ENCODE results near the gene C1QTNF12.

C1QTNF12 gene

GRCh38 chr1:1210726-1211540 lies 35.6 kb downstream of the C1QTNF12 start:
- DNase-seq: no peak

- DNase-seq: no peak
These were observed 37.6 kb downstream of the C1QTNF12 start for GRCh38 chr1:1208713-1209433.

- DNase-seq: no peak
These were observed 39.0 kb downstream of the C1QTNF12 start for GRCh38 chr1:1207571-1207892.

GRCh38 chr1:1206966-1207531 lies 39.5 kb downstream of the C1QTNF12 start:
- no peak for DNase-seq

- DNase-seq: no peak
These were observed 40.1 kb downstream of the C1QTNF12 start, which contains the start of gene TNFRSF18 for GRCh38 chr1:1206376-1206965. Gene TNFRSF18, minus strand, starts transcription at chr1:1206592. Its CDS starts 21 bp downstream, at chr1:1206571.

GRCh38 chr1:1205769-1206375 lies 40.6 kb downstream of the C1QTNF12 start:
- no peak for DNase-seq

GRCh38 chr1:1204998-1205768 lies 41.3 kb downstream of the C1QTNF12 start:
- DNase-seq: no peak

GRCh38 chr1:1204425-1204920 lies 42.0 kb downstream of the C1QTNF12 start:
- no peak for DNase-seq

- DNase-seq: no peak
These were observed 42.7 kb downstream of the C1QTNF12 start for GRCh38 chr1:1203561-1204424.

DNA sequence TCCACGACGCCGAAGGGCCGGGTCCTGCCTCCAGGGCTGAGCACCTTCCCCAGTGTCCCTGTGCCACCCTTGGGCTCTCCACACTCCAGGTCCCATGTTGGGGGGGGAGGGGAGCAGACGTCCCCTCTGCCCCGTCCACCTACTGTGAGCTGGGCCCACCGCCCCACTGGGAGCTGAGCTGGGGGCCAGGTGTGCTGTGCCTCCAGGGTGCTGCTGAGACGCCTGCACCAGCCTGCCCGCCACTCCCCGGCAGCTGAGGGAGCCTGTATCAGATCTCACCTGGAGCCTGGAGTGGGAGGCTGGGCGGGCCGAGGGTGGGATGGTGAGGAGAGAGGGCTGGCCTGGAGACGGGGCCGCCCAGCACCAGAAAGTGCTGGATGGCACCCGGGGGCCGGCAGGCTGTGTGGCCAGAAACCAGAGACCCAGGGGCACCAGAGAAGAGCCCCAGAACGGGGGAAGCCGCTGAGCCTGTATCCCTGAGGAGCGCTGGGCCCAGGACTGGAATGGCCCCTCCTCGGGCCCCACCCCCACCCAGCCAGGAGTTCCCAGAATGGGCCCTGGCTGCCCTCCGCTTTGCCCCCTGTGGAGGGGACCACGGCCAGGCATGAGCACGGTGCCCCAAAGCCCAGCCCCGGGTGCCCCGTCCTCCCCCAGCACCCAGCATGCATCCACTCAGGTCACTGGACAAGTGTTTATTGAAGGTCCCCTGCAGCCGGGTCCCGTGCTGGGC lies 43.5 kb downstream of the C1QTNF12 start:
- DNase-seq: no peak

GRCh38 chr1:1200876-1201810 lies 45.4 kb downstream of the C1QTNF12 start:
- DNase-seq: no peak

GRCh38 chr1:1199961-1200875 lies 46.3 kb downstream of the C1QTNF12 start:
- DNase-seq: no peak

GRCh38 chr1:1199141-1199960 lies 47.2 kb downstream of the C1QTNF12 start:
- DNase-seq: no peak

DNA sequence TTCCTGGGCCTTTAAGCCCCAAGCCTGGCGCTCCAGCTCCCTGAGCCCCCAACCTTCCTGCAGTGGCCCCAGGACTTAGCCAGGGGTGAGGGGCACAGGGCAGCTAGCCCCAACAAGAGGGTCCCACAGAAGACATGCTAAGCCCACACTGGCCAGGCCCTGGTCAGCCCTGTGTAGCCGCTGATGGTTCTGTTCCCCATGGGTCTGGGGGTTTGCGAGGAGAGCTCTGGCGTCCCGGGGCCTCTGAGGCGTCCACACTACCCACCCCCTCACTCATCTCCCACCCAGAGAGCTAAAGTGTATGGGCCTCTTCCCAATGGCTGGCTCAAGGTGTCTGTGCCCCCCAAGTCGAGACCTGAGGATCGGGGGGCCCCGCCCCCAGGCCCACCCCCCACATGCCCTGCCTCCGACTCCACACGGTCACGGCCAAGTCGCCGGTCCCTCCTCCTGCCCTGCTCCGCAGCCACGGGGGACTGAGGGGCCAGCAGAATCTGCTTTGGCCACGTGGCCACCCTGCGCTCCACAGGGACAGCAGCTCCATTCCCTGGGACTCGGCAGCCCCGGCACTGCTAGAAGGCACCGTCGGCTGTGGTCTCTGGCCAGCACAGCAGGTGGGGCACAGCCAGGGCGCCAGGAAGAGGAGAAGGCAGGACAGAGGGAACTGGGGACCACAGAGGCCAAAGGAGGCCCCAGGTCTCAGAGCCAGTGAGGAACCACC lies 47.9 kb downstream of the C1QTNF12 start:
- no peak for DNase-seq

DNA sequence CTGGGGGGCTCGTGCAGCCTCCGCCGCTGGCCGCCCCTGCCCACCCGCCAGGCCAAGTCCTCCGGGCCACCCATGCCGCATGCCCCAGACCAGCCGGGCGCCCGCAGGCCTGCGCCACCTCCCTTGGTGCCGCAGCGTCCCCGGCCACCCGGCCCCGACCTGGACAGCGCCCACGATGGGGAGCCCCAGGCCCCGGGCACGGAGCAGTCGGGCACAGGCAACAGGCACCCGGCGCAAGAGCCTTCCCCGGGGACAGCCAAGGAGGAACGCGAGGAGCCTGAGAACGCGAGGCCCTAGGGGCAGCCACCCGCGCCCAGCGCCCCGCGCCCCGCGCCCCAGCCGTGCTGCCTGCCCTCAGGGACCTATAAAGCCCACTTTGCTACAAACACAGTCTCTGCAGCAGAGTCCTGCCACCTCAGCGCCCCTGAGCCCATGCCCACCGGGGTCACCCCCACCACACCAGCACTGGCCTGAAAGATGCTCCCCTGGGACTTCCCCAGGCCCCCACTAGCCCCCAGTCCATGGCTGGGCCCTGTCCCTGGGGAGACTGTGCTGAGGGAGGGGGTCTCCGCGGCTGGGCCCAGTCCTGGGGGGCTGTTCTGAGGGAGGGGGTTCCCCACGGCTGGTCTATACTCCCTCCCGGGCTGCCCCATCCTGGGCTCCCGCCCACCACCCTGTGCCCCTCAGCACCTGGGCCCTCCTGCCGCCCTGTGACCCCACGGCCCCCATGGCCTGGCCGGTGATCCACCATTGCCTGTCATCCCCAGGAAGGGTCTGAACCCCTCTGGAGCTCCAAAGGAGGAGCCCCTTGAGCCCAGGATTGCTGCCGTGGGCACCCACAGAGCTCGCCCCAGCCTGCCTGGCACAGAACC lies 48.7 kb downstream of the C1QTNF12 start:
- DNase-seq: no peak

DNA sequence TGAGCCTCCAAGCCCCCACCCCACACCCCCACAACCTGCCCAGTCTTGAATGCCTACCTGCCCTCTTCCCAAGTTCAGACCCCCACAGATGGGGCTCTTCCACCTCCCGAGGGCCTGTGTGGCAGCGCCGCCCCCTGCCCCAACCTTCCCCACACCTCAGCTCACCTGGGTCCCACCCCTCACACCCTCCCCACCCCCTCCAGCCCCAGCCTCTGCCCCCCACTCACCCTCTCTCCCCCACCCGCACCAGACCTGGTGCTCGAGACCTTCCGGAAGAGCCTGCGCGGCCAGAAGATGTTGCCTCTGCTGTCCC lies 49.4 kb downstream of the C1QTNF12 start:
- DNase-seq: no peak

All from SW 1271 (cell line).